GM23338 (cell line): ENCODE results near the gene CCDC30. TPM values are rescaled to one million over a fixed set of nuclear protein-coding genes. Genes with fewer than 3 reads are reported as not detected.

Experiments used
- ATAC-seq: fragments of 200-7000 bp; cut with Tn5 transposase; 3 replicates; pipeline ENCODE4 v1.9.1; 2020
- DNase-seq: peaks from one replicate; pipeline ENCODE4 v3.0.0-alpha.2; 2015; ENCODE audit warnings: low spot score
- H2AFZ ChIP-seq: fragments of 200-600 bp; sonication (generic); 2 replicates; pipeline ENCODE4 v1.8.0; 2016; ENCODE audit warnings: antibody characterized with exemption, mild to moderate bottlenecking, moderate library complexity
- H3F3A ChIP-seq: fragments of 200-600 bp; sonication (generic); replicated peaks from 2 replicates; pipeline ENCODE4 v1.8.0; 2017; ENCODE audit warnings: antibody characterized with exemption, mixed run types, low read depth
- H3K27ac ChIP-seq: fragments of 200-600 bp; sonication (generic); 2 replicates; pipeline ENCODE4 v1.6.1; 2016; ENCODE audit warnings: low read depth
- H3K27me3 ChIP-seq: fragments of 200-600 bp; sonication (generic); 2 replicates; pipeline ENCODE4 v1.8.0; 2016; ENCODE audit warnings: mild to moderate bottlenecking, mixed run types, moderate library complexity; ENCODE audit not compliant: insufficient read depth
- H3K36me3 ChIP-seq: fragments of 200-600 bp; sonication (generic); 2 replicates; pipeline ENCODE4 v1.8.0; 2016; ENCODE audit warnings: mild to moderate bottlenecking; ENCODE audit not compliant: insufficient read depth
- H3K4me1 ChIP-seq: fragments of 200-600 bp; sonication (generic); 2 replicates; pipeline ENCODE4 v1.8.0; 2016; ENCODE audit warnings: mild to moderate bottlenecking, moderate library complexity; ENCODE audit not compliant: insufficient read depth
- H3K4me2 ChIP-seq: fragments of 200-600 bp; sonication (generic); 2 replicates; pipeline ENCODE4 v1.7.1; 2017; ENCODE audit warnings: mixed run types
- H3K4me3 ChIP-seq: fragments of 200-600 bp; sonication (generic); 2 replicates; pipeline ENCODE4 v1.6.1; 2016; ENCODE audit warnings: mixed run types
- H3K79me2 ChIP-seq: fragments of 200-600 bp; sonication (generic); replicated peaks from 2 replicates; pipeline ENCODE4 v1.8.0; 2017; ENCODE audit warnings: mild to moderate bottlenecking; ENCODE audit not compliant: insufficient read depth
- H3K9me2 ChIP-seq: fragments of 200-600 bp; sonication (generic); 2 replicates; pipeline ENCODE4 v1.8.0; 2017; ENCODE audit not compliant: insufficient read depth
- H4K20me1 ChIP-seq: fragments of 200-600 bp; sonication (generic); replicated peaks from 2 replicates; pipeline ENCODE4 v1.8.0; 2017; ENCODE audit warnings: mild to moderate bottlenecking; ENCODE audit not compliant: insufficient read depth
- H3K27ac Mint-ChIP-seq: 2 replicates; pipeline ENCODE4 v1.8.0; 2020; ENCODE audit warnings: inconsistent platforms, mild to moderate bottlenecking, moderate library complexity, mixed read lengths
- H3K27me3 Mint-ChIP-seq: 3 replicates; pipeline ENCODE4 v1.8.0; 2022; ENCODE audit warnings: low read depth, mild to moderate bottlenecking, moderate library complexity, mixed read lengths, inconsistent platforms; ENCODE audit not compliant: insufficient read depth, poor library complexity
- H3K36me3 Mint-ChIP-seq: 3 replicates; pipeline ENCODE4 v1.8.0; 2021; ENCODE audit warnings: low read depth, mild to moderate bottlenecking, inconsistent platforms, moderate library complexity, mixed read lengths
- H3K4me1 Mint-ChIP-seq: 3 replicates; pipeline ENCODE4 v1.8.0; 2020; ENCODE audit warnings: mild to moderate bottlenecking, inconsistent platforms, mixed read lengths
- H3K4me3 Mint-ChIP-seq: 3 replicates; pipeline ENCODE4 v1.8.0; 2021; ENCODE audit warnings: moderate library complexity, mild to moderate bottlenecking, inconsistent platforms, mixed read lengths
- H3K9me3 Mint-ChIP-seq: 3 replicates; pipeline ENCODE4 v1.8.0; 2020; ENCODE audit warnings: moderate library complexity, mild to moderate bottlenecking, inconsistent platforms, mixed read lengths
- CREB1 ChIP-seq: fragments of 250-450 bp; sonication (Bioruptor Pico); IDR thresholded peaks from 2 replicates; pipeline ENCODE4 v1.5.0; 2020; ENCODE audit warnings: low read depth, mild to moderate bottlenecking, moderate library complexity
- CTCF ChIP-seq, 2 experiments: fragments of 200-600 bp in 1 of 2; sonication (generic) in 1 of 2; conservative IDR thresholded peaks; 2 replicates each; pipeline versions ENCODE4 v1.5.1 to v1.6.1; 2016 to 2017; ENCODE audit warnings: antibody characterized with exemption in 2 of 2, low read depth in 2 of 2, mild to moderate bottlenecking in 2 of 2, moderate library complexity in 1 of 2
- ETS1 ChIP-seq: IDR thresholded peaks from 2 replicates; pipeline ENCODE4 v1.6.1; 2016; ENCODE audit warnings: antibody characterized with exemption
- EZH2 ChIP-seq: fragments of 200-600 bp; sonication (generic); IDR thresholded peaks from one replicate; pipeline ENCODE4 v1.8.0; 2017; ENCODE audit warnings: antibody characterized with exemption, mild to moderate bottlenecking, low read depth; ENCODE audit not compliant: unreplicated experiment
- EZH2phosphoT487 ChIP-seq: fragments of 200-600 bp; sonication (generic); IDR thresholded peaks from one replicate; pipeline ENCODE4 v1.8.1; 2018; ENCODE audit warnings: antibody characterized with exemption; ENCODE audit not compliant: unreplicated experiment
- JUNB ChIP-seq: IDR thresholded peaks from one replicate; pipeline ENCODE4 v1.6.1; 2016; ENCODE audit warnings: antibody characterized with exemption; ENCODE audit not compliant: unreplicated experiment
- NANOG ChIP-seq: IDR thresholded peaks from 2 replicates; pipeline ENCODE4 v1.6.1; 2016; ENCODE audit warnings: antibody characterized with exemption, borderline replicate concordance
- POLR2AphosphoS5 ChIP-seq: IDR thresholded peaks from 2 replicates; pipeline ENCODE4 v1.6.1; 2016; ENCODE audit warnings: antibody characterized with exemption, low read depth
- REST ChIP-seq: IDR thresholded peaks from one replicate; pipeline ENCODE4 v1.6.1; 2018; ENCODE audit warnings: antibody characterized with exemption; ENCODE audit not compliant: unreplicated experiment
- STAT1 ChIP-seq: IDR thresholded peaks from one replicate; pipeline ENCODE4 v1.6.1; 2016; ENCODE audit warnings: antibody characterized with exemption; ENCODE audit not compliant: unreplicated experiment
- ZNF114 ChIP-seq: fragments of 250-450 bp; sonication (Bioruptor Pico); IDR thresholded peaks from 2 replicates; pipeline ENCODE4 v1.5.0; 2020; ENCODE audit warnings: mild to moderate bottlenecking, moderate library complexity
- ZNF331 ChIP-seq: fragments of 250-450 bp; sonication (Bioruptor Pico); IDR thresholded peaks from 2 replicates; pipeline ENCODE4 v1.5.0; 2020; ENCODE audit warnings: low read depth, mild to moderate bottlenecking, moderate library complexity
- ZNF462 ChIP-seq: fragments of 250-450 bp; sonication (Bioruptor Pico); IDR thresholded peaks from 2 replicates; pipeline ENCODE4 v1.5.0; 2020; ENCODE audit warnings: mild to moderate bottlenecking, moderate library complexity
- polyA plus RNA-seq: library from polyadenylated mRNA; unstranded; fragments of >200 nt; fragmentation: Nextera tagmentation; extraction: Ambion mirVana; gene quantifications from 2 replicates; pipeline ENCODE4 v1.2.1, GENCODE V29; 2016
- total RNA-seq: library from RNA; depleted of rRNA; stranded (reverse); fragments of >200 nt; shearing (Covaris generic); gene quantifications from 2 replicates; pipeline ENCODE4 v1.2.3, GENCODE V29; 2014

Gene CCDC30
- total and polyA plus RNA-seq, 2 experiments from 2014 or later: 0.56 to 1.8 TPM

GRCh38 chr1:42674682-42675081 is 211.6 kb downstream of the CCDC30 start:
- Mint-ChIP-seq H3K4me3 (no peak overlapping the region), H3K4me1 (no peaks in the 10 kb centered on the region), H3K27ac (no peak overlapping the region), H3K27me3 (no peaks in the 10 kb centered on the region), H3K9me3 (no peaks in the 10 kb centered on the region), H3K36me3 (peaks cover 18% of the 10 kb centered on the region)
- Histone ChIP-seq H3K27me3 (no peaks in the 10 kb centered on the region), H3K4me2 (no peak overlapping the region), H3F3A (0 out of 2 replicates have a peak, but pooled peaks cover 3% of the 10 kb centered on the region), H3K9me2 (no peaks in the 10 kb centered on the region), H3K27ac (no peak overlapping the region), H3K79me2 (no peaks in the 10 kb centered on the region), H3K4me1 (no peaks in the 10 kb centered on the region), H4K20me1 (0 out of 2 replicates have a peak, but pooled peaks cover 5% of the 10 kb centered on the region), H3K4me3 (no peak overlapping the region), H2AFZ (no peak overlapping the region), H3K36me3 (peaks cover 4% of the 10 kb centered on the region)
- no peak for DNase-seq
- no peak for TF ChIP-seq ZNF331 (CRISPR knock-in tag)
- no peak for TF ChIP-seq JUNB
- no peak for TF ChIP-seq NANOG
- TF ChIP-seq CREB1 (CRISPR knock-in tag): no peak
- no peak for TF ChIP-seq REST
- TF ChIP-seq POLR2AphosphoS5: no peak
- TF ChIP-seq STAT1: no peak
- no peak for TF ChIP-seq CTCF (conservative IDR thresholded peaks at IDR 0.05; ENCODE audit: low read depth in 2 of 2)
- no peak for TF ChIP-seq ZNF114
- TF ChIP-seq ETS1: no peak
- TF ChIP-seq EZH2phosphoT487: no peak
- no peak for TF ChIP-seq EZH2
- TF ChIP-seq ZNF462: no peak
- ATAC-seq: no peak
